CD4-positive, alpha-beta T cell (primary cell): ENCODE data around the gene AAMP. TPM values are rescaled to one million over a fixed set of nuclear protein-coding genes. Genes with fewer than 3 reads are reported as not detected.
"Not testable (repeated sequence)": the region's sequence is repeated elsewhere in the genome, so short reads cannot be mapped to it uniquely, and the experiment has no call there.

Experiments
- ATAC-seq: fragments of 200-7000 bp; cut with Tn5 transposase; one replicate; pipeline ENCODE4 v1.10.0; 2022; ENCODE audit warnings: mild to moderate bottlenecking; ENCODE audit not compliant: poor library complexity
- CTCF ChIA-PET: fragments of 350-600 bp; sonication (Branson Sonifier 250); formaldehyde crosslinking; loops from one replicate; lab custom pipeline; 2021; ENCODE audit warnings: antibody characterized with exemption, inconsistent platforms; lab: Charles Lee
- POLR2A ChIA-PET: fragments of 350-600 bp; sonication (Branson Sonifier 250); formaldehyde crosslinking; loops from one replicate; lab custom pipeline; 2021; ENCODE audit warnings: antibody characterized with exemption, inconsistent platforms; lab: Charles Lee
- DNase-seq, 14 experiments: peaks; one replicate each; pipeline ENCODE4 v3.0.0-alpha.2; 2013 to 2020; ENCODE audit warnings: mixed read lengths in 2 of 14
- H3K27ac ChIP-seq, 2 donors: one replicate each; pipeline versions ENCODE4 v1.5.1 to v1.7.0; 2013; ENCODE audit warnings: low read length in 2 of 2, low read depth in 1 of 2, mild to moderate bottlenecking in 1 of 2
- H3K27me3 ChIP-seq, 2 experiments: 1 replicate in 1 of 2; 2 replicates in 1 of 2; pipeline versions ENCODE4 v1.6.1 to v1.7.0; 2013; ENCODE audit warnings: low read length in 2 of 2, control low read depth in 1 of 2, mild to moderate bottlenecking in 1 of 2, moderate library complexity in 1 of 2; ENCODE audit not compliant: insufficient read depth in 2 of 2, control insufficient read depth in 1 of 2
- H3K36me3 ChIP-seq: one replicate; pipeline ENCODE4 v1.6.1; 2013; ENCODE audit warnings: low read length, control low read depth; ENCODE audit not compliant: insufficient read depth
- H3K4me1 ChIP-seq: one replicate; pipeline ENCODE4 v1.6.1; 2013; ENCODE audit warnings: low read length, control low read depth; ENCODE audit not compliant: insufficient read depth
- H3K4me3 ChIP-seq: one replicate; pipeline ENCODE4 v1.5.1; 2013; ENCODE audit warnings: mild to moderate bottlenecking, low read length, moderate library complexity
- H3K9me3 ChIP-seq, 2 experiments: 1 replicate in 1 of 2; 2 replicates in 1 of 2; pipeline versions ENCODE4 v1.6.1 to v1.7.0; 2013; ENCODE audit warnings: low read length in 2 of 2, mild to moderate bottlenecking in 2 of 2, control low read depth in 1 of 2, moderate library complexity in 1 of 2; ENCODE audit not compliant: control insufficient read depth in 1 of 2, insufficient read depth in 1 of 2
- H3K27ac Mint-ChIP-seq: one replicate; pipeline ENCODE4 v1.8.0; 2020; ENCODE audit warnings: mixed read lengths
- H3K27me3 Mint-ChIP-seq: one replicate; pipeline ENCODE4 v1.8.0; 2021; ENCODE audit warnings: mixed read lengths
- H3K36me3 Mint-ChIP-seq: one replicate; pipeline ENCODE4 v1.8.0; 2021; ENCODE audit warnings: low read depth, mixed read lengths
- H3K4me1 Mint-ChIP-seq: one replicate; pipeline ENCODE4 v1.8.0; 2021; ENCODE audit warnings: low read depth, mixed read lengths
- H3K4me3 Mint-ChIP-seq: one replicate; pipeline ENCODE4 v1.8.0; 2020; ENCODE audit warnings: mild to moderate bottlenecking, mixed read lengths
- H3K9me3 Mint-ChIP-seq: one replicate; pipeline ENCODE4 v1.8.0; 2020; ENCODE audit warnings: mixed read lengths
- CTCF ChIP-seq: fragments of 200-600 bp; IDR thresholded peaks from one replicate; pipeline ENCODE4 v1.8.0; 2022; ENCODE audit warnings: antibody characterized with exemption, mild to moderate bottlenecking
- intact Hi-C, 2 experiments: fragments of 100-400 bp; cut with DNase I in 1 of 2; cut with micrococcal nuclease in 1 of 2; formaldehyde crosslinking; loops; one replicate each; pipeline versions ENCODE4 v1.15.1 to v1.9.0; 2023 to 2025; cut with DNase I, micrococcal nuclease
- total RNA-seq, 174 experiments: library from RNA in 2 of 174; stranded (reverse) in 2 of 174; gene quantifications; one replicate each; pipeline ENCODE4 v1.2.3 and lab custom pipeline; 2021 to 2026

AAMP gene
- total RNA-seq, 2 experiments from 2014 or later, result 40.2 to 42.5 TPM

GRCh38 chr2:218313356-218313755 is 43.4 kb upstream of the AAMP start:
- Histone ChIP-seq H3K4me1 (peaks cover 31% of the 10 kb centered on the region), H3K4me3 (no peak overlapping the region), H3K27me3 (no peaks in the 10 kb centered on the region), H3K36me3 (no peaks in the 10 kb centered on the region), H3K9me3 (no peaks in the 10 kb centered on the region), H3K27ac (no peak overlapping the region)
- Mint-ChIP-seq H3K4me1 (peaks cover 34% of the 10 kb centered on the region), H3K9me3 (no peaks in the 10 kb centered on the region), H3K27ac (peak overlapping the region; percentile 28), H3K27me3 (no peaks in the 10 kb centered on the region), H3K4me3 (no peak overlapping the region), H3K36me3 (peaks cover 4% of the 10 kb centered on the region)
- DNase-seq (no peak), ATAC-seq (no peak)
- TF ChIP-seq CTCF, result no peak
- intact Hi-C loops, result no loop called here
- POLR2A ChIA-PET, result no interaction called here
- CTCF ChIA-PET, result no interaction called here

GRCh38 chr2:218312267-218312756 is 42.4 kb upstream of the AAMP start:
- CTCF ChIA-PET, result no interaction called here
- Mint-ChIP-seq H3K4me1 (peaks cover 30% of the 10 kb centered on the region), H3K27ac (peak overlapping the region; percentile 73), H3K9me3 (no peaks in the 10 kb centered on the region), H3K36me3 (peaks cover 4% of the 10 kb centered on the region), H3K27me3 (no peaks in the 10 kb centered on the region), H3K4me3 (no peak overlapping the region)
- Histone ChIP-seq H3K27me3 (no peaks in the 10 kb centered on the region), H3K27ac (no peak overlapping the region), H3K4me3 (no peak overlapping the region), H3K36me3 (no peaks in the 10 kb centered on the region), H3K4me1 (peaks cover 20% of the 10 kb centered on the region), H3K9me3 (no peaks in the 10 kb centered on the region)
- TF ChIP-seq CTCF, result no peak
- intact Hi-C loops, result no loop called here
- DNase-seq (no peak), ATAC-seq (no peak)
- POLR2A ChIA-PET, result interaction anchor here (0.6 kb wide), 1 partner anchor 26 kb away, joined by 4 read pairs; no protein-coding TSS in a partner anchor

- H3K27me3 Mint-ChIP-seq, H3K36me3 Mint-ChIP-seq, POLR2A ChIA-PET, H3K27me3 ChIP-seq, ATAC-seq, H3K9me3 ChIP-seq, H3K9me3 Mint-ChIP-seq, DNase-seq, H3K4me3 Mint-ChIP-seq, H3K36me3 ChIP-seq, H3K4me3 ChIP-seq, intact Hi-C loops, H3K27ac ChIP-seq, CTCF ChIA-PET: not testable (repeated sequence)
- H3K4me1 ChIP-seq, result peaks cover 14% of the 10 kb centered on the region
- H3K4me1 Mint-ChIP-seq, result peaks cover 26% of the 10 kb centered on the region
- peak overlapping the region; percentile 73 for H3K27ac Mint-ChIP-seq
Measured at GRCh38 chr2:218311541-218312266, 41.8 kb upstream of the AAMP start.
